Measurements from ENCODE around the gene SLC17A5.
"Not testable (repeated sequence)": the region's sequence is repeated elsewhere in the genome, so short reads cannot be mapped to it uniquely, and the experiment has no call there.

The SLC17A5 gene

GRCh38 chr6:73680289-73680918 is 26.6 kb upstream of the SLC17A5 start:
- ChIA-PET CTCF (interaction anchor here (1.0 to 10.8 kb wide), 4 partner anchors 21 to 59 kb away, joined by 3 to 276 read pairs (median 6); no protein-coding TSS in a partner anchor), POLR2A (interaction anchor here (0.7 kb wide), 1 partner anchor 10 kb away, joined by 3 read pairs; no protein-coding TSS in a partner anchor)
- TF ChIP-seq, protein P1, sequence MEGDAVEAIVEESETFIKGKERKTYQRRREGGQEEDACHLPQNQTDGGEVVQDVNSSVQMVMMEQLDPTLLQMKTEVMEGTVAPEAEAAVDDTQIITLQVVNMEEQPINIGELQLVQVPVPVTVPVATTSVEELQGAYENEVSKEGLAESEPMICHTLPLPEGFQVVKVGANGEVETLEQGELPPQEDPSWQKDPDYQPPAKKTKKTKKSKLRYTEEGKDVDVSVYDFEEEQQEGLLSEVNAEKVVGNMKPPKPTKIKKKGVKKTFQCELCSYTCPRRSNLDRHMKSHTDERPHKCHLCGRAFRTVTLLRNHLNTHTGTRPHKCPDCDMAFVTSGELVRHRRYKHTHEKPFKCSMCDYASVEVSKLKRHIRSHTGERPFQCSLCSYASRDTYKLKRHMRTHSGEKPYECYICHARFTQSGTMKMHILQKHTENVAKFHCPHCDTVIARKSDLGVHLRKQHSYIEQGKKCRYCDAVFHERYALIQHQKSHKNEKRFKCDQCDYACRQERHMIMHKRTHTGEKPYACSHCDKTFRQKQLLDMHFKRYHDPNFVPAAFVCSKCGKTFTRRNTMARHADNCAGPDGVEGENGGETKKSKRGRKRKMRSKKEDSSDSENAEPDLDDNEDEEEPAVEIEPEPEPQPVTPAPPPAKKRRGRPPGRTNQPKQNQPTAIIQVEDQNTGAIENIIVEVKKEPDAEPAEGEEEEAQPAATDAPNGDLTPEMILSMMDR (IDR thresholded peaks at IDR 0.05; ENCODE audit: insufficient read depth, low read length, missing control alignments) = no peak
- no peak overlapping the region for H3K4me3 ChIP-seq (ENCODE audit: low read depth, low read length)
- no peak for DNase-seq (ENCODE audit: low read depth, low spot score)

DNA sequence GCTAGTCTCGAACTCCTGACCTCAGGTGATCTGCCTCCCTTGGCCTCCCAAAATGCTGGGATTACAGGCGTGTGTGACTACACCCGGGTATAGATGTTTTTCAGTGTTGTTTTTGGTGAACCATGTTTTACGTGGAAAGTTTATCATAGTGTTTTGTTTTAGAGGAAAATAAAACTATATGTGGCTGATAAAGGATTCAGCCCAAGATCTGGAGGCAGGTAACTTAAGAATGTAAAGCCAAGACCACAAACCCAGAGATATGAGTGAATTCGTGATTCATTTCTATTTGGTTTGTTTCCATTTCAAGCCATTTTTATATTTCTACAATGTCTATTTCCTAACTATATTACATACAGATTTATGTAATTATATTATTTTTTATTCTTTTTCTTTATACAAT is 26.1 kb upstream of the SLC17A5 start:
- not testable (repeated sequence) for H3K4me3 ChIP-seq (ENCODE audit: low read depth, low read length); DNase-seq (ENCODE audit: low read depth, low spot score)
- POLR2A ChIA-PET = interaction anchor here (0.7 kb wide), 1 partner anchor 10 kb away, joined by 3 read pairs; no protein-coding TSS in a partner anchor
- CTCF ChIA-PET = interaction anchor here (1.0 to 10.8 kb wide), 4 partner anchors 21 to 59 kb away, joined by 3 to 276 read pairs (median 6); no protein-coding TSS in a partner anchor

- no peak for DNase-seq (ENCODE audit: low read depth, low spot score)
- CTCF ChIA-PET = interaction anchor here (0.6 to 10.8 kb wide), 3 partner anchors 13 to 69 kb away, joined by 3 to 276 read pairs (median 40); no protein-coding TSS in a partner anchor
- TF ChIP-seq, protein P1 (IDR thresholded peaks at IDR 0.05; ENCODE audit: insufficient read depth, low read length, missing control alignments) = no peak
- H3K4me3 ChIP-seq (ENCODE audit: low read depth, low read length) = no peak overlapping the region
- POLR2A ChIA-PET = no interaction called here
Measured at GRCh38 chr6:73679009-73679408, 25.2 kb upstream of the SLC17A5 start.

GRCh38 chr6:73675466-73676098 is 21.8 kb upstream of the SLC17A5 start:
- H3K4me3 ChIP-seq (ENCODE audit: low read depth, low read length) = no peak overlapping the region
- no peak for DNase-seq (ENCODE audit: low read depth, low spot score)
- TF ChIP-seq, protein P1 (IDR thresholded peaks at IDR 0.05; ENCODE audit: insufficient read depth, low read length, missing control alignments) = peak; percentile 87
- POLR2A ChIA-PET = no interaction called here
- CTCF ChIA-PET = interaction anchor here (0.6 to 10.8 kb wide), 19 partner anchors 10 to 1560 kb away, joined by 3 to 276 read pairs (median 5); no protein-coding TSS in a partner anchor

DNA sequence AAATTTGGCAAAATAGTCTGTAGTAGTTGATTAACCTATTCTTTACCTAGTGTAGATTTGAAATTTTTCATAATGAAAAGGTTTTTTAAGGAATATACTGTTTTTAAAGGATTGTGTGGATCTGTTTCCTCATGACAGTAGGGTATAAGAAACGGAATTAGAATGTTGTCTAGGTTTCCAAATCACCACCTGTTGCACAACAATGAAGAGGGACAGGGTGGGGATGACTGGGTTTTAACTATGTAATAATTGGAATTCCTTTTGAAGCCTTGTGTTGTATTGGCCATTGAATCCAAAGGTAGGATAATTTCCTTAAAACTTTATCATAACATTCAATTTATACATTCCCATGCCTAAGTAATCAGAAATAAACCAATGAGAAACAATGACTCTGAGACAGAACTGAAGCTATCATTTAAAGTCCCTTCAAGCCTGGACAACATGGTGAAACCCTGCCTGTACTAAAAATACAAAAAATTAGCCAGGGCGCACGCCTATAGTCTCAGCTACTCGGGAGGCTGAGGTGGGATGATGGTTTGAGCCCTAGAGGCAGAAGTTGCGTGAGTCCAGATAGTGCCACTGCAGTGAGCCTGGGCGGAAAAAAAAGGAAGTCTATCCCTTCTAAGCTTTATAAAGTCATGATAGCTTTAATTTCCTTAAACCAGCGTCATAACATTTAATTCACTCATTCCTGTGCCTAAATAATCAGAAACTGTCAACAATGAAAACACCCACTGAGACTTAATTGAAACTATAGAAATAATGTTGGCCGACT is 18.3 kb upstream of the SLC17A5 start:
- TF ChIP-seq, protein P1 (IDR thresholded peaks at IDR 0.05; ENCODE audit: insufficient read depth, low read length, missing control alignments) = no peak
- no peak for DNase-seq (ENCODE audit: low read depth, low spot score)
- ChIA-PET CTCF (interaction anchor here (0.9 to 10.8 kb wide), 8 partner anchors 10 to 1539 kb away, joined by 3 to 276 read pairs (median 4); no protein-coding TSS in a partner anchor), POLR2A (no interaction called here)
- no peak overlapping the region for H3K4me3 ChIP-seq (ENCODE audit: low read depth, low read length)

- ChIA-PET POLR2A (no interaction called here), CTCF (interaction anchor here (0.7 to 1.0 kb wide), 2 partner anchors 15 to 64 kb away, joined by 3 to 5 read pairs; partner anchors contain the start of gene SLC17A5)
- TF ChIP-seq, protein P1 (IDR thresholded peaks at IDR 0.05; ENCODE audit: insufficient read depth, low read length, missing control alignments) = no peak
- H3K4me3 ChIP-seq (ENCODE audit: low read depth, low read length) = no peak overlapping the region
- no peak for DNase-seq (ENCODE audit: low read depth, low spot score)
Measured at GRCh38 chr6:73669005-73669404, 15.2 kb upstream of the SLC17A5 start.

All from AG04449 (cell line).